ENCODE measurements around the gene THEM4. TPM values are rescaled to one million over a fixed set of nuclear protein-coding genes. Genes with fewer than 3 reads are reported as not detected.

Gene THEM4
- total RNA-seq, 1 donor from 2014 or later: 15.6 TPM

DNA sequence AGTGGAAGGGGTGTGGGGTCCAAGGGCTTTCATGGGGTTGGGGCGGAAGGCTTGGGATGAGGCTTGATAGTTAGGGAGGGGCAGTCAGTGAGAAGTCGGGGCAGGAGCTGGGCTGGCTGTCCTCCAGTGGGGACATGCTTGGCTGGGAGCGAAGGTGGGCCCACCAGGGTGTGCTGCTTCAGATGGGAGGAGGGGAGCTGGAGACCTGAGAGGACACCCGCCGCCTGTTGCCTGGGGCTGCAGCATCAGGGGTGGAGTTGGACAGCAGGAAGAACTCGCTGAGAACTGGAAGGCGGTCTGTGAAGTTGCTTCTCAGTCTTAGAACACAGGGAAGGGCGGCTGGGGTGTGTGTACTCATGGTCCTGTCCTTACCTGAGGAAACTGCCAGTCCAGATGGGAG lies 57.4 kb downstream of the THEM4 start:
- H3K4me1 Mint-ChIP-seq (ENCODE audit: unreplicated experiment): no peaks in the 10 kb centered on the region
- no peaks in the 10 kb centered on the region for H3K9me3 Mint-ChIP-seq
- TF ChIP-seq, protein P1, sequence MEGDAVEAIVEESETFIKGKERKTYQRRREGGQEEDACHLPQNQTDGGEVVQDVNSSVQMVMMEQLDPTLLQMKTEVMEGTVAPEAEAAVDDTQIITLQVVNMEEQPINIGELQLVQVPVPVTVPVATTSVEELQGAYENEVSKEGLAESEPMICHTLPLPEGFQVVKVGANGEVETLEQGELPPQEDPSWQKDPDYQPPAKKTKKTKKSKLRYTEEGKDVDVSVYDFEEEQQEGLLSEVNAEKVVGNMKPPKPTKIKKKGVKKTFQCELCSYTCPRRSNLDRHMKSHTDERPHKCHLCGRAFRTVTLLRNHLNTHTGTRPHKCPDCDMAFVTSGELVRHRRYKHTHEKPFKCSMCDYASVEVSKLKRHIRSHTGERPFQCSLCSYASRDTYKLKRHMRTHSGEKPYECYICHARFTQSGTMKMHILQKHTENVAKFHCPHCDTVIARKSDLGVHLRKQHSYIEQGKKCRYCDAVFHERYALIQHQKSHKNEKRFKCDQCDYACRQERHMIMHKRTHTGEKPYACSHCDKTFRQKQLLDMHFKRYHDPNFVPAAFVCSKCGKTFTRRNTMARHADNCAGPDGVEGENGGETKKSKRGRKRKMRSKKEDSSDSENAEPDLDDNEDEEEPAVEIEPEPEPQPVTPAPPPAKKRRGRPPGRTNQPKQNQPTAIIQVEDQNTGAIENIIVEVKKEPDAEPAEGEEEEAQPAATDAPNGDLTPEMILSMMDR (conservative IDR thresholded peaks at IDR 0.05): no peak
- H3K27ac Mint-ChIP-seq: no peak overlapping the region
- DNase-seq (ENCODE audit: extremely low spot score, unreplicated experiment): no peak
- peaks cover 31% of the 10 kb centered on the region for H3K27me3 Mint-ChIP-seq
- H3K4me3 Mint-ChIP-seq: no peak overlapping the region
- no peaks in the 10 kb centered on the region for H3K36me3 Mint-ChIP-seq

DNA sequence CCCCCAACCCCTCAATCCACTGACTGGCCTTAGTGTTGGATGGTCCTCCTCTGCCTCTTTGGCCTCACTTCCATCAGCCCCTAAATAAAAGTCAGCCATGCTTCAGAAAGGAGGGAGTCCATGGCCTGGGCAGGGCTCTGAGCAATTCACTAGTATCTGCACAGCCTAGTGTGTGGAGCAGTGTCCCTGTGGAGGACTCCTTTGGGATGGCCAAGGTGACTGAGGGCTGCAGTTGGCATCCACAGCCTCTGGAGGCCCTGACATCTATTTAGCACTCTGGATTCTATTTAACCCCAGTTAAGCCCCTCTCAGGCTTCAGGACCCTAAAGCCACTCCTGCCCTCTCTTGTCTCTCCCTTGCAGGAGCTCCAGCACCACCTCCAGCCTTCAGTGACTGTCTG lies 59.4 kb downstream of the THEM4 start:
- no peak overlapping the region for H3K4me3 Mint-ChIP-seq
- H3K27ac Mint-ChIP-seq: no peak overlapping the region
- no peaks in the 10 kb centered on the region for H3K36me3 Mint-ChIP-seq
- TF ChIP-seq, protein P1 (conservative IDR thresholded peaks at IDR 0.05): no peak
- no peaks in the 10 kb centered on the region for H3K4me1 Mint-ChIP-seq (ENCODE audit: unreplicated experiment)
- no peaks in the 10 kb centered on the region for H3K9me3 Mint-ChIP-seq
- peaks cover 45% of the 10 kb centered on the region for H3K27me3 Mint-ChIP-seq
- DNase-seq (ENCODE audit: extremely low spot score, unreplicated experiment): no peak

DNA sequence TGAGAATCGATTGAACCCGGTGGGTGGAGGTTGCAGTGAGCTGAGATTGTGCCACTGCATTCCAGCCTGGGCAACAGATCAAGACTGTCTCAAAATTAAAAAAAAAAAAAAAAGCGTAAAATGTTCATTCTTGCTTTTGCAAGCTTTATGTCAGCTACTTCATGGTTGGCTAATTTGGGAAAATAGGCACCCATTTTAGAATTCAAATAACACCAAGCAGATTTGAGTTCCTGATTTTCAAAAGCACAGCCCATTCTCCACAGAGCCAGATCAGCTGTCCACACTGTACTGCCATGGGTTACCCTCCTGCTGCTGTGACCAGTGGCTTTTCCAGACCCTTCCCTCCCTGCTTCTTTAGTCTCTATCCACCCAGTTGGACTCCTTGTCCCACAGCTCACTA lies 60.2 kb downstream of the THEM4 start:
- DNase-seq (ENCODE audit: extremely low spot score, unreplicated experiment): no peak
- Mint-ChIP-seq H3K27me3 (peaks cover 50% of the 10 kb centered on the region), H3K36me3 (no peaks in the 10 kb centered on the region), H3K4me3 (no peak overlapping the region), H3K27ac (no peak overlapping the region), H3K4me1 (ENCODE audit: unreplicated experiment) (no peaks in the 10 kb centered on the region), H3K9me3 (no peaks in the 10 kb centered on the region)
- TF ChIP-seq, protein P1 (conservative IDR thresholded peaks at IDR 0.05): no peak

DNA sequence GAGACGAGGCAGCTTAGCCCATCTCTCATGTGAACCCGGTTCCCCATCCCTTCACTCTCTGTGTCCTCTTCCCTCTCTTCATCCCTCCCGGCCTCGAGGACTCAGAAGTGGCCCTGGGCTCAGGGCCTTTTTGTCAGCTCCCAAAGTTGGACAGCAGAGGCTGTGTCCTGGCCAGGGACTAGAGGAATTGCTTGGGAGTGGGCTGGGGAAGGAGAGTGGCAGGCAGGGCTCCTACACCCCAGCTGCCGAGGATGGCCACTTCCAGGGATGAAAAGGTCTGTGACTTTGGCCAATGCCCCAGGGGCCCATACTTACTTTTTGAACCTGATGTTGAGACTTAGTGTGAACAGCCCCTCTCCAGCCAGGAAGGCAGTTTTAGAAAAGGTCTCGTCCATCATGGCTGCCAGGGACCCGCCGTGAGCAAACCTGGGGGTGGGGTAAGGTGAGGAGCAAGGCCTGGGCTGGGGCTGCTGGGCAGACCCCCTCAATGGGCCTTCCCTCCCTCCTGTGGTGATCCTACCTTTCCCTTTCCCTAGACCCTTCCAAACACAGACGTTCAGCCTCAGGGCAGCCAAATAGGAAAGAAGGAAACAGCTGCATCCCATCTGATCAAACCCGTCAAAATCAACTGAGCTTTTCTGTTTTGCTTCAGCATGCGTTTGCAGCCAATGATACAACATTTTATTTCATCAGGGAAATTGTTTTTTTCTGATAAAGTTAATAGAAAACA lies 61.3 kb downstream of the THEM4 start:
- TF ChIP-seq, protein P1 (conservative IDR thresholded peaks at IDR 0.05): no peak
- peaks cover 54% of the 10 kb centered on the region for H3K27me3 Mint-ChIP-seq
- H3K9me3 Mint-ChIP-seq: no peaks in the 10 kb centered on the region
- no peaks in the 10 kb centered on the region for H3K36me3 Mint-ChIP-seq
- no peaks in the 10 kb centered on the region for H3K4me1 Mint-ChIP-seq (ENCODE audit: unreplicated experiment)
- H3K27ac Mint-ChIP-seq: no peak overlapping the region
- DNase-seq (ENCODE audit: extremely low spot score, unreplicated experiment): no peak
- no peak overlapping the region for H3K4me3 Mint-ChIP-seq

DNA sequence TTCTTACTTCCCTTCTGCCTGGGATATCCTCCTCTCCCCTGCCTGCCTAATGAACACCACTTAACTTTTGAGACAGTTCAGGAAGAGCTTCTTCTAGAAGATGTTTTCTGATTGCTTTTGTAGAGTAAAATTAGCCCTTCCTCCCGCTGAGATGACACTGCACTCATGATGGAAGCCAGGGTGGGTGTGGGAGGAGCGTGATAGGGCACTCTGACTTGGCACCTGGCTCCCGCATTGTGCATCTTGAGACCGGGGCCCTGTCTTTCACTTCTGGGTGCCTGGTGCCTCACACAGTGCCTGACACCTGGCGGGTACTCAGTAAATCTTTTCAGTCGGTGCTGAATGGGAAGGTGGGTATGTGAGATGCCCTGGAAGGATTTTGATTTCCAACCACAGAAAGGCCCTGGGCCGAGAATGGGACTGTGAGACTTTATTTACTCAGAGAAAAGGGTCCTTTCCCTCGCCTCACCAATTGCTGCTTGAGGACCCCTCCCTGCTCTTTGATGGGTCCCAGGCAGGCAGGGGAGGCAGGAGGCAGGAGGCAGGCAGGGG lies 62.5 kb downstream of the THEM4 start:
- DNase-seq (ENCODE audit: extremely low spot score, unreplicated experiment): no peak
- Mint-ChIP-seq H3K9me3 (no peaks in the 10 kb centered on the region), H3K36me3 (no peaks in the 10 kb centered on the region), H3K4me1 (ENCODE audit: unreplicated experiment) (no peaks in the 10 kb centered on the region), H3K27ac (no peak overlapping the region), H3K27me3 (peaks cover 61% of the 10 kb centered on the region), H3K4me3 (no peak overlapping the region)
- TF ChIP-seq, protein P1 (conservative IDR thresholded peaks at IDR 0.05): no peak
